C1 segment of cervical spinal cord (tissue), 14 donors: ENCODE results near the gene ADIPOR2.
"Not testable (repeated sequence)": the region's sequence is repeated elsewhere in the genome, so short reads cannot be mapped to it uniquely, and the experiment has no call there.

Experiments
- DNase-seq, 14 donors: peaks; one replicate each; lab custom pipeline; 2025; lab: John Stamatoyannopoulos, UW

Gene ADIPOR2

DNA sequence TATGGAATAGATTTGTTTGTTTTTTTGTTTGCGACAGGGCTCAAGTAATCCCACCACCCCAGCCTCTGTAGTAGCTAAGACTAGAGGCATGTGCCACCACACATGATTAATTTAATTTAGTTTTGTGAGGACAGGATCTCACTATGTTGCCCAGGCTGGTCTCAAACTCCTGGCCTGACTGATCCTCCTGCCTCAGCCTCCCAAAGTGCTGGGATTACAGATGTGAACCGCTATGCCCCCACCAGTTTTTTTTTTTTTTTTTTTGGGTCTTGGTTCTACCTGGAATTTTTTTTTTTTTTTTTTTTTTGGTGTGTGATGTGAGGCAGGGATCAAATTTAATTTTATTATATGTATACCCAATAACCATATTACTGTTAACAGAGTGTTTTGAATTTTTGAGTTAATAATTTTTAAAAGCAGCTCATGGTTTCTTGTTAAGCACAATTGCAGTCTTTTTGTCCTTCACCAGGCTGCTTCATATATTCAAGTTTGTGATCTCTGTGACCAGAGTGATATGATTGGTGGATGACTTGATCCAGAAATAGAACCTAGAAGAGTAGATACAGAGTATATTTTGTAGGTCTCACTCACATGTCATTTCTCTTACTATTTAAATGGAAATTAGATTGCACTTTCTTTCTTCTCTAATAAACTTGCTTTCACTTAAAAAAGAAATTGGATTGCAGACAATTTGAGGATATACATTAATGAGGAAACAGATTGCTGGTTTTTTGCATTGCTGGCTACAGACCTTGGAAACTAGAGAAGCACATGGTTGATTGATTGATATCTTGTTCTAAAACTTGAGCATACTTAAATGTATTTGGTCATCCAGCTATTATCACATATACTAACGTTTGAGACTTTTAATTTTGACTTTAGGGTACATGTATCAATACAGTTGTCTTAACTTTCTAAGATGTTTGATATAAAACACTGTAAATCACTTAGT, 13.2 kb downstream of the ADIPOR2 start:
- DNase-seq, result no peak

- no peak for DNase-seq
Observed at GRCh38 chr12:1705774-1706631, 15.1 kb downstream of the ADIPOR2 start.

DNA sequence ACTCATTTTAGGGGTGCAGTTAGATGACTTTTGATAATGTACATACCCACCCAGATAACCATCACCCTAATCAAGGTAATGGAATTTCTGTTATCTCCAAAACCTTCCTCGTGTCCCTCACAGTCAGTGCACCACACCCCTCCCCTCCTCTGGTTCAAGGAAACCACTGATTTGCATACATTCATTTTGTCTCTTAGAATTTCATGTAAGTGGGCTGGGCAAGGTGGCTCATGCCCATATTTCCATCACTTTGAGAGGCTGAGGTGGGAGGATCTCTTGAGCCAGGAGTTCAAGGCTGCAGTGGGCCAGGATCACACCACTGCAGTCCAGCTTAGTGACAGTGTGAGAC, 15.7 kb downstream of the ADIPOR2 start:
- no peak for DNase-seq

DNA sequence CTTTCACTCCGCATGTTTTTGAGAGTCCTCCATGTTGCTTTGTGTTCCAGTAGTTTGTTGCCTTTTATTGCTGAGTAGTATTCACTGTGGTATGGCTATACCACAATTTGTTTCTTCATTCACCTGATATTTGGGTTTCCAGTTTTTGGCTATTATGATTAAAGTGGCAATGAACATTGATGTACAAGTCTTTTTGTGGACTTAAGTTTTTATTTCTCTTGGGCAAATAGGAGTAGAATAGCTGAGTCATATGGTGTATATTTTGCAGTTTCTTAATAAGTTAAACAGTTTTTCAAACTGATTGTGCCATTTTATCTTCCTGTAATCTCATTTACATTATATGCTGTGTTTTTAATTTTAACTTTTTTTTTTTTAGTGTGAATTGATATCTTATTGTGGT, 16.2 kb downstream of the ADIPOR2 start:
- no peak for DNase-seq

DNA sequence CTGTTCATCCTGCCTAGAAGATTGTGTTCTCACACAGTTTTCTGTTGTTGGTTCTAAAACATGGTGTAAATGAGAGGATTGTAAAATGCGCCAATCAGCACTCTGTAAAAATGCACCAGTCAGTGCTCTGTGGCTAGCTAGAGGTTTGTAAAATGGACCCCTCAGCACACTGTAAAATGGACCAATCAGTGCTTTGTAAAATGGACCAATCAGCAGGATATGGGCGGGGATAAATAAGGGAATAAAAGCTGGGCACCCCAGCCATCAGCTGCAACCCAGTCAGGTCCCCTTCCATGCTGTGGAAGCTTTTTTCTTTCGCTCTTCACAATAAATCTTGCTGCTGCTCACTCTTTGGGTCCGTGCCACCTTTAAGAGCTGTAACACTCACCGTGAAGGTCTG, 19.1 kb downstream of the ADIPOR2 start:
- DNase-seq, result not testable (repeated sequence)

GRCh38 chr12:1710870-1711269, 20.0 kb downstream of the ADIPOR2 start:
- DNase-seq, result not testable (repeated sequence)

GRCh38 chr12:1711536-1712211, 20.8 kb downstream of the ADIPOR2 start:
- not testable (repeated sequence) for DNase-seq

- DNase-seq, result not testable (repeated sequence)
Observed at GRCh38 chr12:1712305-1712704, 21.4 kb downstream of the ADIPOR2 start.

DNA sequence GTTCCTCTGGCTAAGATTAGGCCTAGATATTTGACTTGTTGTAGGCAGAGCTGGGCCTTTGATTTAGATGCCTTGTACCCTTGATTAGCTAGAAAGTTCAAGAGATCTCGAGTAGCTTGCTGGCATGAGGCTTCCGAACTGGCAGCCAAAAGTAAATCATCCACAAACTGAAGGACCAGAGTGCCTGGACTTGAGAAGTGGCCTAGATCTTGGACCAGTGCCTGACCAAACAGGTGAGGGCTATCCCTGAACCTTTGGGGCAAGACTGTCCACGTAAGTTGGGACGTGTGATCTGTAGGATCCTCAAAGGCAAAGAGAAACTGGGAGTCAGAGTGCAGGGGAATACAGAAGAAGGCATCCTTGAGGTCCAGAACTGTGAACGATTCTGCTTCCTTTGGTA, 22.0 kb downstream of the ADIPOR2 start:
- DNase-seq, result not testable (repeated sequence)

DNA sequence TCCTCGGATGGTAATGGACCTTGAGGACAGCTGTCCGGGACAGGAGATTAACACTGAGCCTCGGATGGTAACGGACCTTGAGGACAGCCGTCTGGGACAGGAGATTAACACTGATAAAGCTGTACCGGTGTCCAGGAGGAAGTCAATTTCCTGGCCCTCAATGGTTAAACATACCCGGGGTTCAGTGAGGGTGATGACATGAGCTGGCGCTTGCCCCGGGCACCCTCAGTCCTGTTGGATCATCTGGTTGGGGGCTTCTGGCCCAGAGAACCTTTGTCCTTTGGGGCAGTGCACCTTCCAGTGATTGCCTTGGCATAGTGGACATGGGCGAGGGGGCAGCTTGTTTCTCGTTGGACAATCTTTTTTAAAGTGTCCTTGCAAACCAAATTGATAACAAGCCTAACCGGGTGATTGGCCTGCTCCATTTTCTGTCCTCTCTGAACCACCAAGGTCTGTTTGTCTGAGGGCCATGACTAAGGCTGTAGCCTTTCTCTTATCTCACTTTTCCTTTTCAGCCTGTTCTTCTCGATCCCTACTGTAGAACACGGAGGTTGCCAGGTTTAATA, 23.0 kb downstream of the ADIPOR2 start:
- DNase-seq, result not testable (repeated sequence)

DNA sequence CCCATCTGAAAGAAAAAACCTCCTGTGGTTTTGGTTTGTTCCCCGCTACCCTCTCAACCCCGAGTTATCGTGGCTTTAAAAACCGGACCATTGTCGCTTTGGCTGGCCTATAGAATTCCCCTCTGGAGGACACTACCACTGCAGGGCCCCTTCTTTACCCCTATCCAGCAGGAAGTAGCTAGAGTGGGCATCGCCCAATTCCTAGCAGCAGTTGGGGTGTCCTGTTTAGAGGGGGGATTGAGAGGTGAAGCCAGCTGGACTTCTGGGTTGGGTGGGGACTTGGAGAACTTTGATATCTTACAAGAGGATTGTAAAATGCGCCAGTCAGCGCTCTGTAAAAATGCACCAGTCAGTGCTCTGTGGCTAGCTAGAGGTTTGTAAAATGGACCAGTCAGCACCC, 24.6 kb downstream of the ADIPOR2 start:
- DNase-seq, result not testable (repeated sequence)

- DNase-seq, result no peak
Observed at GRCh38 chr12:1716215-1716862, 25.5 kb downstream of the ADIPOR2 start.

DNA sequence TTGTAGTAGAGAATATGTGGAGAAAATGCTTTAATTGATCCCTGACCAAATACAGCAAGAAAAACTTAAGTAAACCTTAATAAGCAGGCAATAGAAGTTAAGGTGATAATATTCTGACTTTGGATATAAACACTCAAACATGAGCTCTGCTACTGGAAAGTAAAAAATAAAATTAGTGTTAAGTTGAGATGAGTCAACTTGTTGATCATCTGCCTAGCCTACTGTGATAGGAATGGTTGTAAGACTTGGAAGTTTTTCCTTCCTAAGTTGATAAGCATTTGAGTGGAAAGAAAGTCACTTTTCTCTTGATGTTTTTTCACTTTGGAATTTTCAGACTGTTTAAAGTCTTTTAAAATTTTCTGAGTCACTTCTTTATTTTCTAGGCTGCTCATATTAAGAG, 26.0 kb downstream of the ADIPOR2 start:
- no peak for DNase-seq

DNA sequence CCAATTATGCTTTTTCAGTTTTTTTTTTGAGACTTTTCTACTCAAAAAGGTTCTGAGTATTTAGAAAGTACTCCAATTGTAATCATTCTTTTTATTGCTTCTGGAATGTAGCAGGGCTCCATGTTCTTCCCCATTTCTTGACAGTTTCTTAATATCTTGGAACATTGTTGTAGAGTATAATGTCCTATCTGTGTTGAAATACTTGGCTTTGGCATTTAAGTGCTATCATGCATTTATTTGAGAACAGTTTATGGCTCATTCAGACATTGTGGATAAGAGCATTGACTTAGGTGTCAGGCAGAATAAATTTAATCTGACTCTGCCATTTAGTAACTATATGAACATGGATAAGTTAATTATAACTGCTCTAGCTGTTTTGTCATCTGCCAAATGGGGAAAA, 28.3 kb downstream of the ADIPOR2 start:
- no peak for DNase-seq

GRCh38 chr12:1720494-1720893, 29.6 kb downstream of the ADIPOR2 start:
- no peak for DNase-seq

GRCh38 chr12:1723721-1724120, 32.9 kb downstream of the ADIPOR2 start:
- DNase-seq, result no peak

DNA sequence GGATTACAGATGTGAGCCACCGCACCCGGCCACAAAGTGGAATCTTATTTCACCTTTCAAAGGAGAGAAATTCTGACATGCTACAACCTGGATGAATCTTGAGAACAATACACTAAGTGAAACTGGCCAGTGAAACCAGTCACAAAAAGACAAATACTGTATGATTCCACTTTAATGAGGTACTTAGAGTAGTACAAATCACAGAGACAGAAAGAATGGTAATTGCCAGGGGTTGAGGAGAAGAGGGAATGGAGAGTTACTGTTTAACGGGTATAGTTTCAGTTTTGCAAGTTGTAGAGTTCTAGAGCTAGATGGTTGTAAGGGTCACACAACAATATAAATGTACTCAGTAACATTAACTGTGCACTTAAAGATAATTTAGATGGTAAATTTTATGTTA, 33.4 kb downstream of the ADIPOR2 start:
- no peak for DNase-seq

GRCh38 chr12:1726753-1727152, 35.9 kb downstream of the ADIPOR2 start:
- no peak for DNase-seq

DNA sequence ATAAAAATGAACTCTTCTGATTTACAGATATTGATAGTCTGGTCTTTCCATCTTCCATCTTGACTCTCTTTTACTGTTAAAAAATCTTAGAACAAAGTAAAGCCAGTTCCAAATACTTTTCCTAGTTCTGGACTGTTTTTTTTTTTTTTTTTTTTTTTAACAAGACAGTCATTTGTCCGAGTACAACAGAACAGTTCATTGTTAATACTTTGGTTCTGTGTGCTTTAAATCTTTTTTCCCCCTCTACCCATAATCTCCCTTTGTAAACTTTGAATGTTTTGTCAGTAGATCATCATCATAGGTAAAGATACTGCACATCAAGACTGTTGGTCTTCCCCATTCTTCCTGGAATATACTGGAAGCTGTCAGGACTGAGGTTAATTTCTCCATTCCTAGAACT, 38.0 kb downstream of the ADIPOR2 start:
- no peak for DNase-seq

DNA sequence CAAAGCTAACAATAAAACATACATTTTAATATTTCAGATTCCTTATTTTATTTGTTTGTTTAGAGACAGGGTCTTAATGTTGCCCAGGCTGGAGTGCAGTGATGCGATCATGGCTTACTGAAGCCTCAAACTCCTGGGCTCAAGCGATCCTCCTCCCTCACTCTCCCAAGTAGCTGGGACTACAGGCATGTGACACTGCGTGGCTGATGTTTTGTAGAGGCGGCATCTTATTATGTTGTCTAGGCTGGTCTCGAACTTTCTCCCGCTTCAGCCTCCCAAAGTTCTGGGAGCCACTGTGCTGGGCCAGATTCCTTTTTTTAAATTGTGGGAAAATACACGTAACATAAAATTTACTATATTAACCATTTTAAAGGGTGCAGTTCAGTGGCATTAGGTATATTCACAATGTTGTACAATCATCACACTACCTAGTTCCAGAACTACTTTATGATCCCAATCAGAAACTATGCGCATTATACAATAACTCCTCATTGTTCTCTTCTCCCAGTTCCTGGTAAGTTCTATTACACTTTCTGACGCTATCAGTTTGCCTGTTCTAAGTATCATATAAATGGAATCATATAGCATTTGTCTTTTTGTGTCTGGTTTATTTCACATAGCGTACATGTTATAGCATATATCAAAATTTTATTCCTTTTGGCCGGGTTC, 40.3 kb downstream of the ADIPOR2 start:
- no peak for DNase-seq

DNA sequence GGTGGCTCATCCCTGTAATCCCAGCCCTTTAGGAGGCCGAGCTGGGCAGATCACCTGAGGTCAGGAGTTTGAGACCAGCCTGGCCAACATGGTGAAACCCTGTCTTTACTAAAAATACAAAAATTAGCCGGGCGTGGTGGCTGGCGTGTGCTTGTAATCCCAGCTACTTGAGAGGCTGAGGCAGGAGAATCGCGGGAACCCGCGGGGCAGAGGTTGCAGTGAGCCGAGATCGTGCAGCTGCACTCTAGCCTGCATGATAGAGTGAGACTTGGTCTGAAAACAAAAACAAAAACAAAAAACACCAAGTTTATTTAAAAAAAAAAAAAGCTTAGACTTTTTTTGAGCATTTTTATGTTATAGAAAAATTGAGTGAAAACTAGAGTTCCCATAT, 40.8 kb downstream of the ADIPOR2 start:
- DNase-seq, result not testable (repeated sequence)
